Activated CD4-positive, CD25-positive, alpha-beta regulatory T cell (primary cell): Measurements from ENCODE around the gene PMFBP1.

Experiments
- DNase-seq, 4 experiments: peaks; one replicate each; lab custom pipeline; 2025; lab: John Stamatoyannopoulos, UW

PMFBP1 gene

GRCh38 chr16:72131036-72131435, 40.9 kb downstream of the PMFBP1 start:
- DNase-seq, result no peak

- no peak for DNase-seq
These were observed 41.8 kb downstream of the PMFBP1 start for GRCh38 chr16:72129976-72130656.

GRCh38 chr16:72128701-72129100, 43.3 kb downstream of the PMFBP1 start:
- DNase-seq, result no peak

GRCh38 chr16:72126429-72126765, 45.6 kb downstream of the PMFBP1 start:
- DNase-seq, result no peak

- DNase-seq, result no peak
These were observed 46.1 kb downstream of the PMFBP1 start for GRCh38 chr16:72125635-72126428.

- DNase-seq, result peak; percentile 13 to 25 (median 19)
These were observed 47.0 kb downstream of the PMFBP1 start for GRCh38 chr16:72124761-72125634.

- no peak for DNase-seq
These were observed 47.8 kb downstream of the PMFBP1 start for GRCh38 chr16:72124148-72124547.

GRCh38 chr16:72123426-72123825, 48.5 kb downstream of the PMFBP1 start:
- DNase-seq, result no peak

- DNase-seq, result no peak
These were observed 49.0 kb downstream of the PMFBP1 start for GRCh38 chr16:72122916-72123315.

GRCh38 chr16:72122308-72122707, 49.6 kb downstream of the PMFBP1 start:
- no peak for DNase-seq

- no peak for DNase-seq
These were observed 51.9 kb downstream of the PMFBP1 start for GRCh38 chr16:72120026-72120425.

- DNase-seq, result no peak
These were observed 58.4 kb downstream of the PMFBP1 start for GRCh38 chr16:72113616-72113945.

GRCh38 chr16:72112906-72113615, 58.9 kb downstream of the PMFBP1 start:
- no peak for DNase-seq

- DNase-seq, result no peak
These were observed 59.5 kb downstream of the PMFBP1 start for GRCh38 chr16:72112452-72112792.

- DNase-seq, result no peak
These were observed 60.1 kb downstream of the PMFBP1 start for GRCh38 chr16:72111657-72112451.

GRCh38 chr16:72110662-72111615, 61.0 kb downstream of the PMFBP1 start:
- DNase-seq, result no peak

GRCh38 chr16:72109966-72110530, 61.9 kb downstream of the PMFBP1 start:
- no peak for DNase-seq

GRCh38 chr16:72109300-72109699, 62.7 kb downstream of the PMFBP1 start:
- no peak for DNase-seq

GRCh38 chr16:72108353-72109102, 63.4 kb downstream of the PMFBP1 start:
- no peak for DNase-seq
